GM18909 (cell line): ENCODE data around the gene AMOT.

Source experiments
- ATAC-seq: cut with Tn5 transposase; IDR thresholded peaks from one replicate; pipeline ENCODE4 v1.9.1; 2021; ENCODE audit warnings: mild to moderate bottlenecking; ENCODE audit not compliant: unreplicated experiment, poor library complexity

Gene AMOT

DNA sequence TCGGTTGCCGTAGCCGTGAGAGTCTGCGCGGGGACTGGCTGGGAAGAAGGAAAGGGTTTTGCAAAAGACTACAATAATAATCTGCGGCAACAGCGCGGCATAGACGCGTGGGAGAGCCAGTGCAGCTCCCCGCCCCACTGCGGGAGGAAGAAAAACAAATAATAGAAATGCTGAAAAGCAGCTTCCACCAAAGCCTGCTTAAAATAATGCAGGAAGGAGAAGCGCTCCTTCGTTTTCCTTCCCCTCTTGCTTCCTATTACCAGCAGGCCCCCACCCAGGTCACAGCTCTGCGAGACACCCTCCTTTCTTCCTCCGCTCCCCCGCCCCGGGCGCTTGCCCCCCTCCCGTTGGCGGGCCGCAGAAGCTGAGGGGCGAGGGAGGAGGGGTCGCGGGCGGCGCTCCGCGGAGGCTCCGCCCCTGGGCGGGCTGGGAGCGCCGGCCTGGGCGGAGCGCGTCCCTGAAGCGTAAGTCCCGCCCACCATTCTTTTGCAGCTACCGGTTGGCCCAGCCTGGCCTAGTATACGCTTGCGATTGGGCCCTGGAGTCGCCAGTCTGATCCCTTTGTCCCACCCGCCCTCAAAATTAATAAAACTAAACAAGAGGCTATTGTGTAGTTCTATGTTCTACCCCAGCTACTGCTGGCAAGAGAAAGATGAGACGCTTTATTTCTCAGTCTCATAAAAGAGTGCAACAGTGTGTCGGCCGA is 636 bp upstream of the AMOT start:
- peak; percentile 97 for ATAC-seq

- ATAC-seq: no peak
Measured at GRCh38 chrX:112839856-112840255, 775 bp downstream of the AMOT start.

- no peak for ATAC-seq
Measured at GRCh38 chrX:112837531-112837930, 3.1 kb downstream of the AMOT start.

DNA sequence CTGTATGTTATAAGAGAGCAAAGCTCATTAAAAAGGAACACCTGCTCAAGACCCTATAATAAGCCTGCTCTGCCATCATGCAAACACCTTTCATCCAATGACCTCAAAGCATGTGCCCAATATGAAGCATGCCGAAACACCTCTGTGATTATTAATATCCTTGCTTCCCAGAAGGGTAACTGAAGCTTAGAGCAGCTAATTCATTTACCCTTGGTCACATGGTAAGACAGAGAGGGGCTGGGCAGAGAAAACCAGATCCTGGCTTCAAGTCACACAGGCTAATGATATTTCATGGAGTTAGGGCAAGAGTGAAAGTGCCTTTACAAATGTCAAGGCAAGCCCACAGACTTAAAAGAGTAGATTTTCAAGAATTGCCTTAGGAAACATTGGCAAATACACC is 5.6 kb downstream of the AMOT start:
- no peak for ATAC-seq

DNA sequence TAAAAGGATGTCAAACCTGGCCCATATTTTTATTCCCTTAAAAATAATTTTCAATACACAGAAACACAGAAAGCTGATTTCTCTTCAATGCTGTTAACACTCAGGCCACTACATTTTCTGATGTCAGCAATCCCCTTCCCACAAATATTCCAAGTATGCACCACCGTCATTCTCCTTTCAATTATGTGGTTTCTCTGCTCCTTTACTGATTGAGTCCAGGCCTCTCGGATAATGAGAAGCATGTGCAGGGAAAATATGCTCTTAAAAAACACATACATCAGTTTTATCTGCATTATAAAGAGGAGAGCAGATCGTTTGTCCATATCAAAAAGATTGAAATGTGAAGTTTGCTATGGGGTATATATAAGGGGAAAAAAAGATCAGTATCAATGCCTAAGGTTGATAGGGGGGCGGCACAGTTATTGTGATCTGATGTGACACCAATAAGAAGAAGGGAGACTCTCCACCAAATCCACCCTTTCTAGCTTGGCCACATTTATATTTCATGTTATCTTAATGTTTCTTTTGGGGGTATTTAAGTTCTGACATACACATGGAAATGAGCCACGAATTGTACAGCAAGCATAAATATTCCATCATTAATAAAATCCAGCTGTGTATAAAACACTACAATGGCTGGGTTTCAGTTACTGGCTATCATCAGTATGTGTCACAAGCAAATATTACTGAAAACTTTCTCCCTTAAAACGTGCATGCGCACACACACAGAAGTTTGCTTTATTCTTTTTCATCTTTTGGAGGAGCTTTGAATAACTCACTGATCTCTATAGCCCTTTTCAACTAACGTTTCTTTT is 6.4 kb downstream of the AMOT start:
- no peak for ATAC-seq

- ATAC-seq: no peak
Measured at GRCh38 chrX:112832481-112833095, 8.0 kb downstream of the AMOT start.

- ATAC-seq: no peak
Measured at GRCh38 chrX:112830540-112830939, 10.1 kb downstream of the AMOT start.

DNA sequence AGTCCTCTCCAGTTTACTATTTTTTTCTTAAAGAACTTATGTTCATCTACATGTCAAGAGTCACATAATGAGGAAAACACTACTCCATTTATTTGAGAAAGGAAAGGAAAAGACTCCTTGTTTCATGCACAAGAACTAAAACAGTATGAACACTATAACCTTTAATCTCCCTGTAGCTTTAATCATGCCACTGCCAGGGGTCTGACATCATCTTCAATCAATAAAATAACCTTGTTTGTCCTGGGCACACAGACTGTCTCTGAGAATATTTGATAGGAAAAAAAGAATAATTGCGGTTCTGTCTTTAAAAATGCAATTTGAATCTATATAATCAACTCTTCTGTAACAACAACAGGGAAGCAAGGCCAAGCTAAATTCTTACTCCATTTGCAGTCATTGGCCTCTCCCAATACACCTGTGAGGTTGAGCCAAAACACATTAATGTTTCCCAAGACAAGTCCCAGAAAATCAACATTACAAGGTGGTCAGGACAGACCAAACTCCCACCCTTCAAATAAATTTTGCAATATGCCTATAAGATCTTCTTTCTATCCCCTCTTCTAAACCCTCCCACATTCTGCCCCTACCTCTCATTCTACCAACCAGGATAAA is 13.2 kb downstream of the AMOT start:
- no peak for ATAC-seq

DNA sequence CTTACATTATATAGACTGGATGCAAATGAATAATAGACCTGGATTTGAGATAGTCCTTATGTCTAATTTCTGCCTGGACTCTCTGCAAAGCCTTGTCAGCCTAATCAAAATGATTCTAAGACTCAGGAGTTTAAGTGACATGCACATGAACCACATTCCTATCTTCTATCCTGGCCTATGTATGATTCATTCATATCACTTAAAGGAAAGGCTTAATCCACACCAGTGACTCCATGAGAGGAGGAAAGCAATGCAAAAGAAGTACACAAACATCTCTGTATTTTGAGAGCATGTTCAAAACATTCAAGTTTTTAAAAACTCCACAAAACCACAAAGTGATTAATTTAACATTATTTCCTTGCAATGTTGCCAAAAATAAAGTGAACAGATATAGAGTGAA is 14.6 kb downstream of the AMOT start:
- no peak for ATAC-seq

GRCh38 chrX:112822892-112823291 is 17.7 kb downstream of the AMOT start:
- no peak for ATAC-seq

- no peak for ATAC-seq
Measured at GRCh38 chrX:112820364-112821268, 20.0 kb downstream of the AMOT start.

GRCh38 chrX:112819813-112820212 is 20.8 kb downstream of the AMOT start:
- no peak for ATAC-seq

- no peak for ATAC-seq
Measured at GRCh38 chrX:112819008-112819640, 21.5 kb downstream of the AMOT start.

DNA sequence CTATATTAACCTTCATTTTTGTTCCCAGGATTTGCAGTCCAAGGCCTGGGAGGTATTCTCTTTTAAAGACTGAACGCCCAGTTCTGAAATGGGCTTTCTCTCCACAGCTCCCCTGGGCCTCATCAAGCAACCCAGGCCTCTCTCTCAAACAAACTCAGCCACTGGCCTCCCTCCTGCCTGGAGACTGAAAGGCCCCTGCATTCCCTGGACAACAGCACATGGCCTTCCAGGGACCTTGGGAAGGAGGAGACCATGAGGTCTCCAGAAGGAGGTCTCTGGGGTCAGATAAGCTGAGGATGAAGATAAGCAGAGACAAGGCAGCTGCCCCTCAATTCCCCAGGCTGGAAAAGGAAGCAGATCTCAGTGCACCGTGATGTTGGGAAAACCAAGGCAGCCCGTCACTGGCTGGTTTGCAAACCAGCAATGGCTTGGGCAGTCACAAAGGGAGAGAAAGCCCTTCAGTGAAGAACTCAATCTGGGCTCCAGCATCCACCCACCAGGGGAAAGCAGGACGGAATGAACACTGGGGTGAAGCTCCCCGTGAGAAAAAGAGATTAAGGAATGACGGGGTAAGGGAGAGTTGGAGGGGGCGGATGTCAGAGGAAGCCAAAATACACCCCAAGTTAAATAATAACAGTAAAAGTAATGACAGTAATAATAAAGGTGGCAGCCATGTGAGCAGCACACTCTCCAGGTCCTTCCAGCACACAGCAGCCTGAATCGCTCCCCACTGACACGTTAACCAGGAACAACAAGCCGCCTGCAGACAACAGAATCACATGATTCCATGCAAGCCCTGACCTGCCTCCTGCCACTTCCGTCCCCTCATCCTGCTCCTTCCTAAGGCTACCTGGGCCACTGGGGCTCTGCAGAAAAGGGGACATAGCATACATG is 22.3 kb downstream of the AMOT start:
- ATAC-seq: no peak

DNA sequence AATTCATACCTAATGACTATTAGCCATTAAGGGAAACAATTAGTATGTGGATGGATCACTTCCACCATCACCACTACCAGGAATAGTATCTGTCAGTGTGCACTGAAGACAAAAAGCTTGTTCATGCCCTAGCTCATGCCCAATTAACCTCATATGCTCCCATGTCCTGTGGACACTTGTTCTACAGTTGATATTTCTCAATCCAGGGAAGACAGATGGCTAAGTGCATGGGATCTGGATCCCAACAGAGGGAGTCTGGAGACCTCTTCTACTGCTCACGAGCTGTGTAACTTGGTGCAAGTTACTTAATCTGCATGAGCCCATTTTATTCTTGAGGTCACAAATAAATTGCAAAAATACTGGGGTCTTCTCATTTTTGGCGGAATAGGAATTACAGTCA is 23.7 kb downstream of the AMOT start:
- no peak for ATAC-seq

DNA sequence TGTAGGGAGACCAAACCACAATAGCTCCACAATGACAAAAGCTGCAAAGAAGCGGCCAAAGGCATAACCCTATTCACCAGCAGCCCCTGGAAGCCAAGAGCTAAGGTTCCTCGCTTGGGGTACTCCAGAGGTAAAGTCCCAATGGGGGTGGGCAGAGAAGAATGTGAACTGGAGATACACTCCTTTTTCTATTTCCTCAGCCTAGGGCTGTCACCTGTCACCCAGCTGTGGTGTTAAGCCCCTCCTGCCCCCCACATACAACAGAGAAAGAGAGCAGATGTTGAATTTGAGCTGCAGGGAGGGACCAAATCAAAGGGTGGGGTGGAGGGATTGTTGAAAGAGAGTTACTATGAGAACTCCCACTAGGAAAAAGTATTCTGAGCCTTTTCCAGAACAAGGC is 26.1 kb downstream of the AMOT start:
- ATAC-seq: no peak

DNA sequence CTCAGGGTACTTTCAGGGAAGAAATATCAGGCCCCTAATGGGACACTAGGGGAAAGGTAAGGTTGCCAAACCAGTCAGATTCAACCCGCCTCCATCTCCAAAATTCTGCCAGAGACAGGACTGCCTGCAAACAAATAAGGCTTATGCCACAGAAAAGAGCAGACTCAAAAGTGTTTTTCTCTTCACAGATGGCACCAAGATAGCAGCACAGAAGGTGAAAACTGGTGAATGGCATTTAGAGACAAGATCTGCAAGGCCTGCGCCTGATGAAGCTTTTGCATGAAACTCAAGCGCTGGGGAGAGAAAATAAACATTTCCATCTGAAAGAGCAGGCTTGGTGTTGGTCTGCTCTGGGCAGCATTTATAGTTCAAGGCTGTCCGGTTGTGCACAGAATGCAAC is 27.9 kb downstream of the AMOT start:
- no peak for ATAC-seq

DNA sequence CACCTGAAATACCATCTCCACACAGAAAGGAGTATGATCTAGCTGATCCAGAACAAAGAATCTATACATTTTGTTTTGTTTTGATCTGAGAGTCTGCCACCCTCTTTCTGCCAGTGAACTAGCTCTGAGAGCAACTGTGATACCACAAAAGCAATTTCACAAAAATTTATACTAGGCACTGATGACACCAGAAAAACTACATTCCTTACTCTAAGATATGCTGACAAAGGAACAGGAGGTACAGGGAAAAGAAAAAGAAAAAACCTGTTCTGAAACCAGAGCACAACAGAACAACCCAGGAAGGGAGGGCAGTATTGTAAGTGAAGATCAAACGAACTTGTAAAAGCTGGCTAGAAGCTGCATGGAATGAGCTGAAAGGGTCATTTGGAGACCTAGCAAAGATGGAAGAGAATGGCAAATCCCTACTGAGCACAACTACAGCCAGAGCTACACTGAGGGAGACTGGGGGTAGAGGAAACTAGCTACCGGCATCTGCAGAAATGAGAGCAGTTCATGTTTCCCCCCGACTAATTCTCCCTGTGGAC is 31.9 kb downstream of the AMOT start:
- ATAC-seq: no peak
